Activated T-cell treated with anti-CD3 and anti-CD28 coated beads, Interleukin-2, amount 50 U/mL, for 48 hours (primary cell): ENCODE results near the gene SRF.

ENCODE experiments used
- DNase-seq, 2 experiments: peaks; one replicate each; pipeline ENCODE4 v3.0.0-alpha.2; 2020

Gene SRF

DNA sequence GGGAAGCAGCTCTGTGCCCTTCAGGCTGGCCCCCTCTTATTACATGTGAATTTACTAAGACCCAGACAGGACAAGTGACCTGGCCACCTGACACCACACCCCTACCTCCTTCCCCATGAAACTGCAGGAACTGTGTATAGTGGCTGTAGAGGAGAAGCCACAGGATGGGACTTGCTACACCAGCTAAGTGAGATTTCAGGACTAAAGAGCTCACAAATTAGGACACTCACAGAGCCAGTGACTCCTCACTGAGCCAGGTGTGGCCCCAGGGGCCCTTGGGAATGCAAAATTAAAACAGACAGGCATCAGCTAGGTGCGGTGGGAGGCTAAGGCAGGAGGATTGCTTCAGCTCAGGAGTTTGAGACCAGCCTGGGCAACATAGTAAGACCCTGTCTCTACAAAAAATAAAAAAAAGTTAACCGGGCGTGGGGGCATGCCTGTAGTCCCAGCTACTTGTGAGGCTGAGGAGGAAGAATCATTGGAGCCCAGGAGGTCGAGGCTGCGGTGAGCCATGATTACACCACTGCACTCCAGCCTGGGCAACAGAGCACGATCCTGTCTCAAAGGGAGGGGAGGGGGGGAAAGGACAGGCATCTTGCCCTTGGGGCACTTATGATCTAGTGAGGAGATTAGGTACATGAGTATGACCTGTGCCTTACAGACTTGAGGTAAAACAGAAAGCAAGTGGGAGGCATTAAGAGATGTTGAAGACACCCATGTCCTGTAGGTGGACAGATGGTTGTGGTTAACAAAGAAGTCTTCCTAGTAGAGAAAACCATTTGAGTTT is 23.2 kb upstream of the SRF start:
- DNase-seq: no peak

- no peak for DNase-seq
Observed at GRCh38 chr6:43149265-43149664, 21.8 kb upstream of the SRF start.

DNA sequence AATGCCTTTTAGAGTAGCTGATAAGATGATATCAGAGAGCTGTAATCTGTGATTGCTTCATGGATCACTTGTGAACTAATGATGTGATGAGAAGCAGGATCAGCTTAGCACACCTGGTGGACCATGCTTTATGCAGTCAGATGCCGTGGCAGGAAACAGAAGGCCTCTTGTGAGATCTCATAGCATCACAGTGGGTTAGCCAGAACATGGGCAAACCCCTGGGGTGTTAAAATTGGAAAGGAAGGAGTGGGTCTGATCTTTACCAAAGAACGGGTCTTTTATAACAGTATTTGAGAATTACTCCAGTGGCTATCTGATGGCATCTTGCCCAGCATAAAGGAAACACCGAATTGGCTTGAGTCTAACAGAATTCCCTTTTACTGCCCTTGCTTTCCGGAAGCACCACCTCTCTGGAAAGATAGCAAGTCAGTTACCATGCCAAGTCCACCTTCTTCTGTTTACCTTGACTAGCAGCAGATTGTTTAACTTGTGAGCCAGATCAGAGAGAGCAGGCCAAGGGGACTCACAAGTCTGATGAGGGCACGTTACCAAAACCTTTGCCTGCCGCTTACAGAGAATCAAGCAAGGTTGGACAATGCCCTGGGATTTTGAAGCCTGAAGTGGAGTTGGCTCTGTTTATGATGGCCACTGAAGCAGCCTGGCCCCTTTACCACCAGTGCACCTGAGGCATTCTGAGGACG is 20.9 kb upstream of the SRF start:
- DNase-seq: no peak

- DNase-seq: no peak
Observed at GRCh38 chr6:43159599-43159998, 11.5 kb upstream of the SRF start.

- DNase-seq: no peak
Observed at GRCh38 chr6:43163899-43164298, 7.2 kb upstream of the SRF start.

DNA sequence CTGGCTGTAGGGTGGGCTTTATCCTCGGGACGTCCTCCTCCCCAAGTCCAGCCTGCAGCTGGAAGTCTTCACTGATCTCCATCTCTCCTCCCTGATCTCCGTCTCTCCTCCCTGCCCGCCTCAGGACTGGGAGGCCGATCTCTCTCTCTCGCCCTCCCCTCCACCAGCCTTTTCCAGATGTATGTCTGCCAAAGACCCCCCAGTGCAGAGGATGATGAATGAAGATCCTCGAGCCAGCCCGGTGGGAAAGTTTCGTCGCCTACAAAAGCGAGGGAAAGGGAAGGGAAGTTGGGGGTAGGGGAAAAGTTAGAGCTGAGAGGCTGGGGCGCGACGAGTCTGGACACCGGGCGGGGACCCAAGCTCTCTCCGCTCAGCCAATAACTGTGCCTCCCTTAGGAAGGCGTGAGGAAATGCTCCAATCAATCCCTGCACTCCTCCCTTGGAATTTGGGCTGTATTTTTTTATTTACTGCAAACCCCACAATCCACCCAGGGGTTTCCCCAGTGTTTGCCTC is 595 bp upstream of the SRF start:
- no peak for DNase-seq

DNA sequence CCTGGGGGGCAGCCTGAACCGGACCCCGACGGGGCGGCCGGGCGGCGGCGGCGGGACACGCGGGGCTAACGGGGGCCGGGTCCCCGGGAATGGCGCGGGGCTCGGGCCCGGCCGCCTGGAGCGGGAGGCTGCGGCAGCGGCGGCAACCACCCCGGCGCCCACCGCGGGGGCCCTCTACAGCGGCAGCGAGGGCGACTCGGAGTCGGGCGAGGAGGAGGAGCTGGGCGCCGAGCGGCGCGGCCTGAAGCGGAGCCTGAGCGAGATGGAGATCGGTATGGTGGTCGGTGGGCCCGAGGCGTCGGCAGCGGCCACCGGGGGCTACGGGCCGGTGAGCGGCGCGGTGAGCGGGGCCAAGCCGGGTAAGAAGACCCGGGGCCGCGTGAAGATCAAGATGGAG is 636 bp downstream of the SRF start:
- peak in 1 of 2 experiments; percentile 63 for DNase-seq

- peak; percentile 69 to 73 for DNase-seq
Observed at GRCh38 chr6:43172104-43173007, 1.3 kb downstream of the SRF start.

DNA sequence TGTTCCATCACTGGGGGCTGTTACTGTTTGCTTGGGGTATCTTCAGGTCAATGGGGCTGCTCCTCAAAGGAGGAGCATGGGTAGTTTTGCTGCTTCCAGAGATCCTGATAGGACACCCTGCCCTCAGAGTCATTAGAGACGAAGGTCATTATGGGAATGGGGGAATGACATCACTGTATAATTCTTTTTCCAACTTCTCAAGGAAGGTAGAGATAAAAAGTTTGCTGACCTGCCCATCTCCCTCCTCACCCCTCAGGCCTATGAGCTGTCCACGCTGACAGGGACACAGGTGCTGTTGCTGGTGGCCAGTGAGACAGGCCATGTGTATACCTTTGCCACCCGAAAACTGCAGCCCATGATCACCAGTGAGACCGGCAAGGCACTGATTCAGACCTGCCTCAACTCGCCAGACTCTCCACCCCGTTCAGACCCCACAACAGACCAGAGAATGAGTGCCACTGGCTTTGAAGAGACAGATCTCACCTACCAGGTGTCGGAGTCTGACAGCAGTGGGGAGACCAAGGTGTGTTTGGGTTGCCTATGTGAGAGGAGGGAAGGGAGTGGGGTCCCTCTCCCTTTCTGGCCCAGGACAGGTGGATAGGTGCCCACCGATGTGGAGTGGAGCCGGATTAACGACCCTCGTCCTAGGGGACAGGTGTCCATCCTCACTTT is 2.7 kb downstream of the SRF start:
- DNase-seq: no peak

DNA sequence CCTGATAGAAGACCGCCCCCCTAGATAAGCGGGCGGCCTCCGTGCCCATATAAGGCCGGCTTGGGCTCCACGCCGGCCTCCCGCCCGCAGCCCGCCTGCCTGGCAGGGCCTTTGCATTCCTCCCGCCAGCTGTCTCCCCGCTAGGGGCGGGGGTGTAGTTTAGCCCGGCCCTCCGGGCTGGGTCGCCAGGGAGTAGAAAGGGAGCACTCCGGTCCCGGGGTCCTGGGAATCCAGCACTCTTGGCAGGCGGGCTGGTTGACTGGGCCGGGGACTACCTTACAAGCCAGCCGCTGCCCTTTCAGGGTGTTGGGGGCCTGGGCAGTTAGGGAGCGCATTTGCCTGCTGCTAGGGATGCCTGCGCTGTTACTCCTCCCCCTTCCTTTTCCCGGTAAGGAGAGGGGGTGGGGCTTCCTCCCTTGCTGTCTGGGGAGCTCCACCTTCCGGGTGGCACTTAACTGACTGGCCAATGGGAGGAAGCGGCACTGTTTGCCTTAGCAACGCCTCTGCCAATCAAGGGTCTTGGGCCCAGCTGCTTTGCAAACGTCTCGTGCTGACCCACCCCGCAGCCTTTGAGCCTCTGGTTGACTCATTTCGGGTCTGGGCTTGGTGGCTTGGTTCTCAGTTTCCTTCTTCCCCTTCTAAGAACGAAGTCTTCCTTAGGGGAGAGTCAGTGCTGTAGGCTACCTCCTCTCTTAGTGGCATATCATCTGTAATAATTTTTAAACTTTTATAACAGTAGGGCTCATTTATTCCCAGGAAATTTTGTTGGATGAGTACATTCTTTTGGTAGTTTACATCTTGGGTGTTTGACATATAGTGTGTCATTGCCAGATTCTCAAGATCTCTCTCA is 3.4 kb downstream of the SRF start:
- peak; percentile 93 to 95 for DNase-seq

- no peak for DNase-seq
Observed at GRCh38 chr6:43175676-43176422, 4.8 kb downstream of the SRF start.

DNA sequence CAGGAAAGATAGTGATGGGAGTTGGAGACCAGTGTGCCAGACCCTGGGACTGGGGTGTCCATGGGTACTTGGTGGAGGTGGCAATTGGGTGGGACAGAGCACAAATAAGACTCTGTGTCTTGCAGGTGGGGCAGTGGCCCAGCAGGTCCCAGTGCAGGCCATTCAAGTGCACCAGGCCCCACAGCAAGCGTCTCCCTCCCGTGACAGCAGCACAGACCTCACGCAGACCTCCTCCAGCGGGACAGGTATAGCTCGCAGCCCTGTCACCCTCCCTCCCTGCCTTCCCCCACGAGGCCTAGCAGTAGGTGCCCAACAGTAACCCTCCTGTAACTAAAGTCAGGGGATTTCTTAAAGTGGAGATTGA is 5.3 kb downstream of the SRF start:
- DNase-seq: no peak

DNA sequence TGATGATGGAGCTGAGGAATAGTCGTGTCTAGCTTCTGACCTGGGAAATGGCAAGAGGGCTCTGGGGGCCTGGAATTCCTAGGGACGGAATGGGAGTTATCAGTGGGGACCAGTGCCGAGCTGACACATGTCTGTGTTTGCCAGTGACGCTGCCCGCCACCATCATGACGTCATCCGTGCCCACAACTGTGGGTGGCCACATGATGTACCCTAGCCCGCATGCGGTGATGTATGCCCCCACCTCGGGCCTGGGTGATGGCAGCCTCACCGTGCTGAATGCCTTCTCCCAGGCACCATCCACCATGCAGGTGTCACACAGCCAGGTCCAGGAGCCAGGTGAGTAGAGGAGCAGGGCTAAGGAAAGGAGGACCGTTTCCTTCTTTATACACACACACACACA is 7.1 kb downstream of the SRF start:
- no peak for DNase-seq

DNA sequence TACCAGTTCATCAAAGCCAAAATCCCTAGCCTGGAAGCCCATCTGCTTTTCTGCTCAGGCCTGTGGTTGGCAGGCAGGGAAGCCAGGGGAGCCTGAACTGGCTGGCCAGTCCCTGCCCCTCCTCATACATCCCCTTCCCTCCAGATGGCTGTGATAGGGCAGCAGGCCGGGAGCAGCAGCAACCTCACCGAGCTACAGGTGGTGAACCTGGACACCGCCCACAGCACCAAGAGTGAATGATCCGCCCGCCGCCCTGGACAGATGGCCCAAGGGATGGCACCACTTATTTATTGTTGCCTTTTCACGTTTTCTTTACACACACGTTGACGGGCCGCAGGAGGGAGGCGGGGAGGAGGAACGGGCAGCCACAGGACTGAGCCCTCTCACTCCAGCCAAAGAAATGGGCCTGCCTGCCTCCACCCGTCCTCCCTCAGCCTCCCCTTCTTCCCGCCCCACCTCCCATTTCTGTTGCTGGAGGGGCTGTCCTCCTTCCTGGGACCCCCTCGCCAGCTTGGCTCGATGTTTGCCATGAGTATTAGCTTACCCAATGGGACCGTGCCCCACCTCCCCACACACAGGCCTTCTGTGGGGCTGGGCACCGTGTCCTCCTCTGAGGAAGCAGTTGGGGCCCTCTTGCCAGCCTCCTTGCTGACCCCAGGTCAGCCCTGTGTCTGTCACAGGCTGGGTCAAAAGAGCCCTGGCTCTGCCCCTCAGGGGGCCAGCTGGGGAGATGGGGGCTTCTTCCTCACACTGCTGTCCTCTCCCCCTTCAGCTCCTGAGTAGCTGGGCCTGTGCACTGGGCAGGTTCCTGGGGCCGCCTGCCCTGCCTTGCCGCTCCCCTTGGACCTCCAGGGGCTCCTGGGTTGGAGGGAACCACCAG is 8.1 kb downstream of the SRF start:
- DNase-seq: no peak

- no peak for DNase-seq
Observed at GRCh38 chr6:43180058-43180457, 9.0 kb downstream of the SRF start.

DNA sequence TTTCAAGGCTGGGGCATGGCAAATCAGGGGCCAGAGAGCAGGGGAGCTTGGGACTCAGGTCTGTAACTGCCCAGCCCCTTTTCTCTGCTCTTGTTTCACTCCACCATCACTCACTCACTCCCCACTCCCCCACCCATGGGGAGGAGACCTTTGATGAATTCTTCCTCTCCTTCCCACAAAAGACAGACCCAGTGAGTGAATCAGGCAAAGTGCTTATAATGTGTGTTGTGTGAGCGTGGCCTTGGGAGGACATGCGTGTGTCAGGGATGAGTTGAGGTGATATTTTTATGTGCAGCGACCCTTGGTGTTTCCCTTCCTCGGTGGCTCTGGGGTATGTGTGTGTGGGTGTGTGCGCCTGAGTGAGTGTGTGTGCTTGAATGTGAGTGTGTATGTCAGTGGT is 9.9 kb downstream of the SRF start:
- DNase-seq: peak in 1 of 2 experiments; percentile 32

DNA sequence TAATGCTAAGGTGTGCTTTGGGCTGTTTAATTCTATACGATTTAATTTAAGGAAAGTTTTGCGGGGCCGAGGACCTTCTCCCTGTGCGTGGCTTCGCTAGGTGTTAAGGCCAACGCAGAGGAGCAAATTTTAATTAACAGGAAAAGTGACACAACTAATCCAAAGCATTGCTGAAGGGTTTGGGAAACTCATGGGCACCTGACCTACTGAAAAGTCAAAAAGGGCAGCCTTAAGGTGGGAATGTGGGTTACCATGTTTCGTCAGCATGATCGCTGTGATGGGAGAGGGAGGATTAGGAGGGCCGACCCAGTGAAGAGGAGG is 10.5 kb downstream of the SRF start:
- no peak for DNase-seq

DNA sequence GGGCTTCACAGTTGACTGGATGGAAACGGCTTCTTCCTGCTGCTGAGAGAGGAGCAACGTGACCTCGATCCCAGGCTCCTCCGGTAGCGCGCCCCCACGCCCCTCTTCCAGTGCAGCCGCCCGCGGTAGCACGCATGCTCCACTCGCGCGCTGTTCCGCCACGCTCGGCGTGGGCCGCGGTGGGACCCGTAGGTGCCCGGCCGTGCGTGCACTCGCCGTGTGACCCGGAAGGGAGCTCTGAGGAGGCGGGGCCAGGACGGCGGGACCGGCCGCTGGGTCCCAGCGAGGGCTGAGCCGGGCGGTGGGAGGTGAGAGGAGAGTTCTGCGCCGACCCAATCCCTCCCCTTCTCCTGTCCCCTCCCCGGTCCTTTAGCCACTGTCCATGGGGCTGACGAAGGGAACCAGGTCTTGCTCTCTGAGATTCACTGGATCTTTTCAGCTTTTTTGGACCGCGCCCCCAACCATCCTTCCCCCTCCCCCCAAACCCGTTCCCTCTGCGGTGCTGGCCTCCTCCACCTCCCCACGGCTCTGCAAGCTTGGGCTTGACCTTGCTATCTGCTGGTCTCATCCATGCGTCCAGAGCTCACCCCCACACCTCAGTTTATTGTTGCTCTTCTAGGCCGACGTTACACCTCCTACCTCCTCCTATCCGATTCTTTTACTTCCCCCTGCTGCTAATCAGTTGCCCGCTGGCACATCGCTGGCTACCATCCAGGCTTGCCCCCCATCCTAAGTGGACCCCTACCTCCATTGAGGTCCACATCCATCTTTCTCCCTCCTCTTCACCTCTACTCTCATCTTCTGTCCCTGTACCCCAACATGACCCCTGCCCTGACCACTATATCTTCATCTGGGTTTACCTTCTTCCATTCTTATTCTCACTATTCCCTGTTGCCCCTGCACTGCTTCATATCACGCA is 11.1 kb downstream of the SRF start, which contains the start of gene CUL9:
Gene CUL9, plus strand, starts transcription at position 255 of the 919 bp plus-strand sequence. CDS start 2,115 bp downstream, outside the sequence.
- DNase-seq: peak; percentile 85 to 88

- DNase-seq: no peak
Observed at GRCh38 chr6:43183441-43183840, 12.4 kb downstream of the SRF start.
